G401 (cell line): ENCODE results near the gene MARK4. TPM values are rescaled to one million over a fixed set of nuclear protein-coding genes. Genes with fewer than 3 reads are reported as not detected.
"Not testable (repeated sequence)": the region's sequence is repeated elsewhere in the genome, so short reads cannot be mapped to it uniquely, and the experiment has no call there.

Experiments used
- DNase-seq: peaks from one replicate; pipeline ENCODE4 v3.0.0-alpha.2; 2015; ENCODE audit warnings: low spot score
- in situ Hi-C: cut with HindIII; loops from 2 replicates; pipeline ENCODE4 v1.10.0; 2016; ENCODE audit warnings: low sequenced_read_pairs, mixed read lengths
- total RNA-seq: library from RNA; depleted of rRNA; stranded (reverse); fragments of >200 nt; shearing (Covaris generic); gene quantifications from 2 replicates; pipeline ENCODE4 v1.2.3, GENCODE V29; 2014

MARK4 gene
- total RNA-seq, 1 experiment from 2014 or later, result 23.6 TPM

DNA sequence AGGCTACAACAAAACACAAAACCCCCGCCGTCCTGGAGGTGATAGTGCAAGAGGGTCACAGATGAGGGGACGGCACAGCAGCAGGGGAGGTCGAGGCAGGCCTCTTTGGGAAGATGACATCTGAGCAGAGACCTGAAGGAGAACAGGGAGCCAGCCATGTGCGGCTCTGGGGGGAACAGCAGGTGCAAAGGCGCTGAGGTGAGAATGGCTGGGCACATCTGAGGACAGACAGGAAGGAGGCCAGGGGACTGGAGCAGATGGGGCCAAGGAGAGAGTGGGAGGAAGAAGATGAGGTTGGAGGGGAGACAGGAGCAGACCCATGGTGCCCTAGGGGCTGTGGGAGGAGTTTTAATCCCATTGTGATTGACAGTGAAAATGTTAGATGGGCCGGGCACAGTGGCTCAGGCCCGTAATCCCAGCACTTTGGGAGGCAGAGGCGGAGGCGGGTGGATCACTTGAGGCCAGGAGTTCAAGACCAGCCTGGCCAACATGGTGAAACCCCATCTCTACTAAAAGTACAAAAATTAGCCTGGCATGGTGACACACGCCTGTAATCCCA lies 73.4 kb downstream of the MARK4 start:
- in situ Hi-C loops, result no loop called here
- no peak for DNase-seq

DNA sequence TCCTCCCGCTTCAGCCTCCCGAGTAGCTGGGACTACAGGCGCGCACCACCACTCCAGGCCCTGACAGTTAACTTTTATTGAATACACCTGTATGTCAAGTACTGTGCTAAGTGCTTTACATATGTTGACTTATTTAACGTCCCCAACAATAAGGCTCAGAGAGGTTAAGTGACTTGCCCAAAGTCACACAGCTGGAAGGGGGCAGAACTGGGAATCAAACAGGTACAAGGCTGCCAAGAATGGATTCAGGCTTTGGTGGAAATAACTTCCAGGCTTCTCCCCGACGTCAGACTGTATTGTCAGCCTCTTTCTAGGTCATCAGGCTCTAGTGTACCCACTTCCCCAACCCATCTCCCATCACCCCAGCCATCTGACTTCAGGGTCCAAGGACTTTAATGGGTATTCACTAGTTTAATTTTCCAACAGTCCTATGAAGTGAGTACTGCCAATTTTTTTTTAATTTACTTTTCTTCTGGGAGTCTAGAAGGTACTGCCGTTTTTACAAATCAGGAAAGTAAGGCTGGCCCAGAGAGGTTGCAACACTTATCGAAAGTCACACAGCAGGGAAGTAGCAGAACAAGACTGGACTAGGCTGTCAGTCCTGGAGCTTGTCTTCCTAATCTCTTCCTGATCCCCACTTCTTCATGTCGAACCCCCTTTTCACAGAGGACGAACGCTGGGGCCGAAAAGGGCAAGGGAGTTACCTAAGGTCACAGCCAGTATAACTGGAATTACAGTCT lies 76.5 kb downstream of the MARK4 start:
- in situ Hi-C loops, result no loop called here
- no peak for DNase-seq

DNA sequence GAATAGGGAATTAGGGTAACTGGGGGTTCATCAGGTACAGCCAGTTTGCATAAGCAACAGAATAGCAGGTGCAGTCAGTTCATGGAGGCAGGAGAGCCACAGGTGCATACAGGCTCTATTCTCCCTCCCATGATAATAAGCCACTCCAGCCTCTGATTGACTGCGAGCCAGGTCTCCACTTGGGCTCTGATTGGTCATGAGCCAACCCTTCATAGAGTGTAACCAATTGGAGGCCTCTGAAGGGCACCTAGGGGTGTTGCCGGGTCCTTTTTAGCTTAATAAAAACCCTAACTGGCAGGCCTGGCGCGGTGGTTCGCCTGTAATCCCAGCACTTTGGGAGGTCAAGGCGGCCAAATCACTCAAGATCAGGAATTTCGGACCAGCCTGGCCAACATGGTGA lies 80.3 kb downstream of the MARK4 start:
- in situ Hi-C loops, result no loop called here
- no peak for DNase-seq

DNA sequence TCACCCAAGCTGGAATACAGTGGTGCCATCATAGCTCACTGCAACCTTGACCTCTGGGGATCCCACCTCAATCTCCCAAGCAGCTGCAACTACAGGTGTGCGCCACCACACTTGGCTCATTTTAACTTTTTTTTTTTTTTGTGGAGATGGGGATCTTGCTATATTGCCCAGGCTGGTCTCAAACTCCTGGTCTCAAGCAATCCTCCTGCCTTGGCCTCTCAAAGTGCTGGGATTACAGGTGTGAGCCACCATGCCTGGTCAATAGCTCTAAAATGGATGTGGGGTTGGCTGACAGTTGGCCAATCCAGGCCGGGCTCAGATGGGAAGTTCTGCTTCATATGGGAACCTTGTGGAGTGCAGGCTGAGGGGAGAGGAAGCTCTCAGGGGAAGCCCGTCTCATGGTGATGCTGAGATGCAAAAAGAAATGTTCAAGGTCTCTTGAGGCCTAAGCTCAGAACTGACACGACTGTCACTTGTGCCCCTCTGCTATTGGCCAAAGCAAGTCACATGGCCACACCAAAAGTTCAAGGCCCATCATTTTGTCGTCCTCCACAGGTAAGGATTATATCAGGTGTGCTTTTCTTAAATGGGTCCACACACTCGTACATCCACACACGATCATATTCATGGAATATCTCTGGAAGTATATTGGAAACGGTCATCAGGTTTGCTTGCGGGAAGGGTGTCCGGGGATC lies 82.7 kb downstream of the MARK4 start:
- in situ Hi-C loops, result no loop called here
- no peak for DNase-seq

DNA sequence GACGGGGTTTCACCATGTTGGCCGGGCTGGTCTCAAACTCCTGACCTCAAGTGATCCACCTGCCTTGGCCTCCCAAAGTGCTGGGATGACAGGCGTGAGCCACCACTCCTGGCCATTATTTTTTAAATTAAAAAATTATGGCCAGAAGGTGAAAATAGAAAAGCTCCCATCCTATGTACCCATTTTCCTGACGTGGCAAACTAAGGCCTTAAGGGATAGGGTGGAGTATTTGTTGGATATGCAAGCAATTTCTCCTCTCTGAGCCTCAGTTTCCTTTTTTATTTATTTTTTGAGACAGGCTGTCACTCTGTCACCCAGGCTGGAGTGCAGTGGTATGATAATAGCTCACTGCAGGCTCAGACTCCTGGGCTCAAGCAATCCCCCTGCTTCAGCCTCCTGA lies 83.8 kb downstream of the MARK4 start:
- in situ Hi-C loops, DNase-seq: not testable (repeated sequence)

DNA sequence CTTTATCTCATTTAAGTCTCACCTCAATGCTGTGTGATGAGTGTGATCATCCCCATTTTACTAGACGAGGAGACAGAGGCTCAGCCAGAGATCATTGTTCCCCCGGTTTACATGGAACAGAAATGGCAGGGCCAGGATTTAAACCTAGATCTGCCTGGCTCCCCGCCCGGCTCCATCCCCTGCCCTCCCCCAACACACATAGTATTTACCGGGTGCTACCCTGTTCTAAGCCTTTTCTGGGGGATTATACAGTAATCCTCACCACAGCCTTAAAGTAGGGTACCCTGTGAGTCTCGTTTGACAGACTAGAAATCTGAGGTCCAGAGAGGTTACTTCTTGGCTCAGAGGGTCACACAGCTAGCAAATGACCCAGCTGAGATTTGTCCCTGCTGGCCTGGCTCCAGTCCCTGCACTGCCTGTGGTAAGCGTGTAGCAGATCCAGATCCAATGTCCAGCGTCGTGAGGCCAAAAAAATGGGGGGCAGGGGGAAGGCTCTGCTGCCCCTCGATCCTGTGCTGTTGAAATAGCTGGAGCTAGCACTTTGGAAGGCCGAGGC lies 85.7 kb downstream of the MARK4 start:
- DNase-seq, result no peak
- in situ Hi-C loops, result no loop called here

DNA sequence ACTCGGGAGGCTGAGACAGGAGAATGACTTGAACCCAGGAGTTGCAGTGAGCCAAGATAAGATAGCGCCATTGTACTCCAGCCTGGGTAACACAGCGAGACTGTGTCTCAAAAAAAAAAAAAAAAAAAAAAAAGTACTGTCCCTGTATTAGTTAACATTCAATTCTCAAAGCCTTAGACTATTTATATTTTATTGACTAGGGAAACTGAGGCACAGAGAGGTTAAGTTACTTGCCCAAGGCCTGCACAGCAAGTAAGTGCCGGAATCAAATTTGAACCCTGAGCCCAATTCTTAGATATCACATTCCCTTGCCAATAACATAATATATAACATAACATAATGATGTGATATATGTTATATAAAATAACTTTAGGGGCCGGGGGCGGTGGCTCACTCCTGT lies 88.6 kb downstream of the MARK4 start:
- DNase-seq, result no peak
- in situ Hi-C loops, result no loop called here

DNA sequence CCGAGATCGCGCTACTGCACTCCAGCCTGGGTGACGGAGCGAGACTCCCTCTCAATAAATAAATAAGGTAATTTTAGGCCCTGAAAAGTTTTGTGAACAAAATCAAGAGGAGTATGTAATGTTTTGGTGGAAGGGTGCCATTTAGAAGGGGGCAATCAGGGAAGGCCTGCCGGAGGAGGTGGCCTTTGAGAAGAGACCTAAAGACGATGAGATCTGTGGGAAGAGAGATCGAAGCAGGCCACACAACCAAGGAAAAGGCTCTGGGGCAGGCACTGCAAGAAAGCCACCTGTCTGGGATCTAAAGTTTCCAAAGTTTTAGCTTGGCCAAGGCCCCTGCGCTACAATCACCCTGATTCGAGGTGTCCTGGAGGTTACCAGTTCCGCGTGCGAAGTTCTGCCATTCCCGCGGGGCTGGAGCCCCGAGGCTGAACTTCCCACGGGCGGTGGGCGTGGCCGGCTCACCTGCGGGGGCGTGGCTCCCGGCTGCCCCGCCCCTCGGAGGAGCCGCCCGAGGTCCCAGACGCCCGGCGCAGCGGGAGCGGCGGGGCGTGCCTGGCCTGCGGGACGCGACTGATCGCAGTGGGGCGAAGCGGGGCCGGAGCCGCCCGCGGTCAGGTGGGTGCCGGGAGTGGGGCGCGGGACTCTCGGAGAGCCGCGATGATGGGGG lies 89.3 kb downstream of the MARK4 start, which contains the start of gene KLC3:
Gene KLC3 (plus strand): TSS at position 519 of the 667 bp plus-strand sequence. CDS start 4,792 bp downstream, outside the sequence.
- no peak for DNase-seq
- in situ Hi-C loops, result no loop called here

DNA sequence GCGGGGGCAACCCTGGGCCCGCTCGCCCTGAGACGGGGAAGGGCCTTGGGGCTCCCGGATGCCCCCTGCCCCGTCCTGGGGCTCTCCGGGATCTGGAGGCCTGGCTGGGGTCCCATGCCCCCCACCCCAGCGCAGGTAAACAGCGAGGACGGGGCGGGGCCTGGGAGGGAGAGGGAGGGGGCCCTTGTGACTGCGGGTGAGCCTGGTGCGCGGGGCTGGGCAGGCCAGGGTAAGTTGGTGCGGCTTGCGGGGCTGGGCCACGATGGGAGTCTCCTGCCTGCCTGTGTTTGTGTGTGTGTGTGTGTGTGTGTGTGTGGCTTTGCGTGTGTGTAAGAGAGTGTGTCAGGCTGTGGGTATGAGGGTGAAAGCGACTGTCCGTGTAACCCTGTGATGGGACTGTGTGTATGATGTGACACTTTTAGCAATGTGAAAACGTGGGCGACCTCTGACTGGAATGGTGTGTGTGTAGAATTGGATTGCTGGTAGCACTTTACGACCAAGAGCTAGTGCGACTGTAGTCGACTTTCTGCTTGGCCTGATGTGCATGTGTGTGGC lies 89.9 kb downstream of the MARK4 start:
- no peak for DNase-seq
- in situ Hi-C loops, result no loop called here

DNA sequence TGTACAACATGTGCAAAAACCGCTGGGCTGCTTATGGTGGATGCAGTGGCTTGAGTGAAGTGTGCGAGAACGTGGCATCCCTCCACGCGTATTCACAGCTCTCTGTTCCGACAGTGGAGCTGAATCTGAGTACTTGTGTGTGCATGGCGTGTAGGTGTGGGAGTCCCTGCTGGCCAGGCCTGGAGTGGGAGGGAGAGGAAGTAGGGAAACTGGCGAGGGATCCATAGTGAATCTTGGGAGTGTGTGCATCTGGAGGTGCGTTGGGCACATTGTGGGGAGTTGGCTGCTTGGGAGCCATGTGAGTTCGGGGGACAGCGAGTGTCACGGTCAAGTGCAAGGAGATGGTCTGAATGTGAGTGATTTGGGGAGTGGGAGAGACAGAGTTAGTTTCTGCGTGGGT lies 91.8 kb downstream of the MARK4 start:
- in situ Hi-C loops, result no loop called here
- DNase-seq, result no peak

DNA sequence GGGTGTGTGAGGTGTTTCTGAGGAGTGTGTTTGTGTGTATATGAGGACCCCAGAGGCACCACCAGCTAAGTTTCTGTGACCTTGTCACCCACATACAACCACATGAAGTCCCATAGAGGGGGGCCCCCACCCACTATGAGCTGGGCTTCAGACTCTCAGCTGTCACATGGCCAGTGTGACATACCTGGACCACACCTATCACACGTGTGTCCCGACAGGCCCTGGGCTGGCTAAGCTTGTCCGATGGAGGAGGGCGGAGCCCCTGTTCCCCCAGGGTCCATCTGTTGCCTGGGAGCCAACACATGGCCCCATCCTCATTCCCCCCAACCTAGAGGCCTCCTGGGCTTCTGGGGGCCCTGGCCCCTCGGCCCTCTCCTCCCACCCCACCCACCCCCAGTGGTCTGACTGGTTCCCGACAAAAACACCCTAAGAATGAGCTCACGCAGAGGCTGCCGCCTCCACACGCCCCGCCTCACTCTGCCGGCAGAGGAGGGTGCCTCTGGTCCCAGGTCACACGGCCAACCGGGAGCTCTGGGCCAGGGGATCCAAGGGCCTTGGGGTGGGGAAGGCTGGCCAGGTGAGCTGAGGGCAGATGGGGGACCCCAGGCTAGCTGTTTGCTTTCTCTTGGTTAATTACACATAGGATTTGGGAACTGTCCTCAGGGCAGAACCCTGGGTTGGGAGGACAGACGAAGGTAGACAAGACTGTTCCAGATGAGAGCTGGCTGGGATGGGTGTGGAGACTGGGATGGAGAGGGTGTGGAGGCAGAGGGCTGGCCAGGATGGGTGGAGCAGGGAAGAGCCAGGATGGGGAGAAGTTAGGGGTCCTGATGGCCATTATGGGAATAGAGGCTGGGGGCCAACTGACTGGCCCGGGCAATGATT lies 93.8 kb downstream of the MARK4 start:
- no peak for DNase-seq
- in situ Hi-C loops, result no loop called here

DNA sequence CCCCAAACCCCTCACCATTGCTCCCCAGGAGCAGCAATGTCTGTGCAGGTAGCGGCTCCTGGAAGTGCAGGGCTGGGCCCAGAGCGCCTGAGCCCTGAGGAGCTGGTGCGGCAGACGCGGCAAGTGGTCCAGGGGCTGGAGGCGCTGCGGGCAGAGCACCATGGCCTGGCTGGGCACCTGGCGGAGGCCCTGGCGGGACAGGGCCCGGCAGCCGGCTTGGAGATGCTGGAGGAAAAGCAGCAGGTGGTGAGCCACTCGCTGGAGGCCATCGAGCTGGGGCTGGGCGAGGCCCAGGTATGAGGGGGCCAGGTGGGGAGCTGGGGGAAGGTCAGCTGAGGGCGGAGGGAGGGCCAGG lies 94.4 kb downstream of the MARK4 start:
- in situ Hi-C loops, result no loop called here
- DNase-seq, result no peak

DNA sequence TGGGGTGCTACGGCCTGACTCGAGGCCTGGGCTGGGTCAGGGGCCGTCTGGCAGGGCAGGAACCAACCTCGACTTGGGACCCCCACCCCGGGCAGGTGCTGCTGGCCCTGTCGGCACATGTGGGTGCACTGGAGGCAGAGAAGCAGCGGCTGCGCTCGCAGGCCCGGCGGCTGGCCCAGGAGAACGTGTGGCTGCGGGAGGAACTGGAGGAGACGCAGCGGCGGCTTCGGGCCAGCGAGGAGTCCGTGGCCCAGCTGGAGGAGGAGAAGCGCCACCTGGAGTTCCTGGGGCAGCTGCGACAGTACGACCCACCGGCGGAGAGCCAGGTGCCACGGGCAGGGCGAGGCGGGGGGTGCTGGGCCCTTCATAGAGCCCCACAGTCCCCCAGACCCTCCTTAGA lies 95.4 kb downstream of the MARK4 start:
- DNase-seq, result no peak
- in situ Hi-C loops, result no loop called here

DNA sequence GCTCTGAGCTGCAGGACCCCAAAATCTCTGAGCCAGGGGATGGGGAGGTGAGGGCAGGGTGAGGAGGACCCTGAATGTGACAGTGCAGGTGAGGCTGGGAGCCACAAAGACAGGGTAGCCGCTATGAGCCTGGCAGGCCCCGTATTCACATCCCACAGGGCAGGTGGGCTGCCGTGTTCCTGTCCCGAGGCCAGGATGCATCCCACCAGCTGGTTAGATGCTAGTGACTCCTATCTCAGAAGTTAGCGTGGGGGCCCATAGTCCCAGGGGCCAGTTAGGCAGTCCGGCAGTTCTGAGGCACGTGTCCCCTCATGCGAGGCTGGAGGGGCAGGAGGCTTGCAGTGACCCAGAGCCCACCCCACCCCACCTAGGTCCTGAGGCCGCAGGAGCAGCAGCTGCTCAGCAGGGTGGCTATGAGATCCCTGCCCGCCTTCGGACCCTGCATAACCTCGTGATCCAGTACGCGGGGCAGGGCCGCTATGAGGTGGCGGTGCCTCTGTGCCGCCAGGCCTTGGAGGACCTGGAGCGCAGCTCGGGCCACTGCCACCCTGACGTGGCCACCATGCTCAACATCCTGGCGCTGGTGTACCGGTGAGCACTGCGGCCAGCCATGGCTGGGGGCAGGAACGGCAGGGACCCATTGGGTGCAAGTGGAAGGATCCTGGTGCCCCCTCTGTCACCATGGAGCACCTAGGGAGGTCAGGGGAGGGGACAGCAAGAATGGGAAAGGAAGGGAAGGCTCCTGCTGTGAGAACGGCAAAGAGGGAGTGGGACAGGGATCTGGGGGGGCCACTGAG lies 96.7 kb downstream of the MARK4 start:
- DNase-seq, result no peak
- in situ Hi-C loops, result no loop called here

DNA sequence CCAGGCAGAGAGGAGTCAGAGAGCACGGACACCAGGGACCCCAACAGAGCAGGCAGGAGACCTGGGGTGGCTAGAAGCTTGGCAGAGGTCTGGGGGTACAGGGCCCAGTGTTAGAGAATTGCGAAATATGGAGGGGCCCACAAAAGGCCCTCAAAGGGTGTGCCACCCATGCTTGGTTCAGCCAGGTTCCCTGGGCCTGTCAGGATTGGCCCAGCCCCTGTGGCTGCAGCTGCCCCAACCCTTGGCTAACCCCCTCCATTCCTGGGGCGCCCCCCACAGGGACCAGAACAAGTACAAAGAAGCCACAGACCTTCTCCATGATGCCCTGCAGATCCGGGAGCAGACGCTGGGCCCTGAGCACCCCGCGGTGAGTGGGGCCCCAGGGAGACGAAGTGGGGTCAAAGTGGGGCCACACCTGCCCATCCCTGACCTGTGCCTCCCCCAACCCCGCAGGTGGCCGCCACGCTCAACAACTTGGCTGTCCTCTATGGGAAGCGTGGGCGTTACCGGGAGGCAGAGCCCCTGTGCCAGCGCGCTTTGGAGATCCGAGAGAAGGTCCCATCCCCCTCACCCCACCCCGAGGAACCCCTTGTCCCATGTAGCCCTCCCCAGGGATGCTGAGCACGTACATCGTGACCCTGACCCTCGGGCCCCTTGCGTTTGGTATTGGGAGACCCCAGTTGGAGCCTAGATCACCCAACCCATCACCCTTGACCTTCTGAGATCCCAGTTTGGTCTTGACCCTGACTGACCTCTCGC lies 97.5 kb downstream of the MARK4 start:
- no peak for DNase-seq
- in situ Hi-C loops, result no loop called here

DNA sequence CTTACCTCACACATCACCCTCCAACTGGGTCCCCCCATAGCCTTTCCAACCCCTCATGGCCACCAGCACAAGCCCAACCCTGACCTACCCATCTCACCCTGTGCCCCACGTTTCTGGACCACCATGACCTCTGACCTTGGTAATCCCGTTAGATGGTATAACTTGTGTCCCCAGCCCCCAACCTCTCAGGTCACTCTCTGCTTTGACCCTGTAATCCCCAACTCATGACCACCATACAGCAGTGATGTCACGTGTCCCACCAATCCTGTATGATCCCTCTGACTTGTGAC lies 98.0 kb downstream of the MARK4 start:
- in situ Hi-C loops, result no loop called here
- DNase-seq, result no peak

DNA sequence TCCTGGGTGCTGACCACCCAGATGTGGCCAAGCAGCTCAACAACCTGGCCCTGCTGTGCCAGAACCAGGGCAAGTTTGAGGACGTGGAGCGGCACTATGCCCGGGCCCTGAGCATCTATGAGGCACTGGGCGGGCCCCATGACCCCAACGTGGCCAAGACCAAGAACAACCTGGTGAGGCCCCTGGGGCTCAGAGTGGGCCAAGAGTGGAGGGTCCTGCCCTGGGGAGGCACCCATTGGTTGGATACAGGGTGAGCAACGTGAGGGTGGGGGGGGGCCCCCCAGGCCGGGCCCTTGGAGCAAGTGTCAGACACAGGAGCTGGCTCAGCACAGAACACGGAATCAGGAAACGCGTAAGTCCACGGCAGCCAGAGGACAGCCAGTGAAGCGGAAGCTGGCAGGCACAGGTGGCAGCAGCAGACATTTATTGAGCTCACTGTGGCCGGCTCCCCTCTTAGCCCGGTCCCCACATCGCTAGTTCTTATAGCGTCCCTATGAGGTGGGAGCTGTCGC lies 98.4 kb downstream of the MARK4 start:
- DNase-seq, result no peak
- in situ Hi-C loops, result no loop called here
